Neural progenitor cell (in vitro differentiated cells): Measurements from ENCODE around the gene MX1. TPM values are rescaled to one million over a fixed set of nuclear protein-coding genes. Genes with fewer than 3 reads are reported as not detected.

ENCODE experiments used
- DNase-seq: peaks from one replicate; pipeline ENCODE4 v3.0.0-alpha.2; 2016; ENCODE audit warnings: low spot score
- H2AFZ ChIP-seq: fragments of 200-600 bp; sonication (generic); replicated peaks from 2 replicates; pipeline ENCODE4 v1.6.1; 2016; ENCODE audit warnings: antibody characterized with exemption
- H3F3A ChIP-seq: fragments of 200-600 bp; sonication (generic); 2 replicates; pipeline ENCODE4 v1.6.1; 2016; ENCODE audit warnings: antibody characterized with exemption, low read depth
- H3K27ac ChIP-seq: fragments of 200-600 bp; sonication (generic); 2 replicates; pipeline ENCODE4 v1.5.1; 2016; ENCODE audit warnings: mild to moderate bottlenecking
- H3K27me3 ChIP-seq: fragments of 200-600 bp; sonication (generic); 2 replicates; pipeline ENCODE4 v1.6.1; 2016; ENCODE audit warnings: mild to moderate bottlenecking, moderate library complexity
- H3K36me3 ChIP-seq: fragments of 200-600 bp; sonication (generic); 2 replicates; pipeline ENCODE4 v1.5.1; 2016
- H3K4me1 ChIP-seq: fragments of 200-600 bp; sonication (generic); 2 replicates; pipeline ENCODE4 v1.6.1; 2016; ENCODE audit warnings: mixed run types
- H3K4me2 ChIP-seq: fragments of 200-600 bp; sonication (generic); 2 replicates; pipeline ENCODE4 v1.6.1; 2016
- H3K4me3 ChIP-seq: fragments of 200-600 bp; sonication (generic); 2 replicates; pipeline ENCODE4 v1.5.1; 2016
- H3K79me2 ChIP-seq: fragments of 200-600 bp; sonication (generic); 2 replicates; pipeline ENCODE4 v1.6.1; 2016; ENCODE audit warnings: low read depth
- H3K9ac ChIP-seq: fragments of 200-600 bp; sonication (generic); 2 replicates; pipeline ENCODE4 v1.6.1; 2016
- H3K9me3 ChIP-seq: fragments of 200-600 bp; sonication (generic); 2 replicates; pipeline ENCODE4 v1.5.1; 2016; ENCODE audit warnings: low read depth
- H4K20me1 ChIP-seq: fragments of 200-600 bp; sonication (generic); 2 replicates; pipeline ENCODE4 v1.6.1; 2016; ENCODE audit warnings: low read depth
- H3K27ac Mint-ChIP-seq: 3 replicates; pipeline ENCODE4 v1.8.0; 2021; ENCODE audit warnings: mixed read lengths
- H3K27me3 Mint-ChIP-seq: 2 replicates; pipeline ENCODE4 v1.8.0; 2022; ENCODE audit warnings: low read depth, mild to moderate bottlenecking, inconsistent platforms, moderate library complexity, mixed read lengths; ENCODE audit not compliant: insufficient read depth
- H3K36me3 Mint-ChIP-seq: 3 replicates; pipeline ENCODE4 v1.8.0; 2021; ENCODE audit warnings: mixed read lengths
- H3K4me1 Mint-ChIP-seq: 3 replicates; pipeline ENCODE4 v1.8.0; 2021; ENCODE audit warnings: mixed read lengths
- H3K4me3 Mint-ChIP-seq: 3 replicates; pipeline ENCODE4 v1.8.0; 2021; ENCODE audit warnings: mild to moderate bottlenecking, moderate library complexity, mixed read lengths
- H3K9me3 Mint-ChIP-seq: 3 replicates; pipeline ENCODE4 v1.8.0; 2020; ENCODE audit warnings: mixed read lengths
- CTCF ChIP-seq: fragments of 200-600 bp; sonication (generic); IDR thresholded peaks from 2 replicates; pipeline ENCODE4 v1.5.1; 2017; ENCODE audit warnings: antibody characterized with exemption, mild to moderate bottlenecking
- EZH2 ChIP-seq: fragments of 200-600 bp; sonication (generic); IDR thresholded peaks from 2 replicates; pipeline ENCODE4 v1.6.1; 2017; ENCODE audit warnings: antibody characterized with exemption, mild to moderate bottlenecking, moderate library complexity
- EZH2phosphoT487 ChIP-seq: fragments of 200-600 bp; sonication (generic); IDR thresholded peaks from 2 replicates; pipeline ENCODE4 v1.6.1; 2017; ENCODE audit warnings: antibody characterized with exemption
- total RNA-seq: library from RNA; depleted of rRNA; stranded (reverse); fragments of >200 nt; gene quantifications from 2 replicates; pipeline ENCODE4 v1.2.3, GENCODE V29; 2015; ENCODE audit warnings: low replicate concordance

Gene MX1
- total RNA-seq, 1 donor from 2014 or later: 1.7 TPM

GRCh38 chr21:41453198-41453597 lies 27.2 kb downstream of the MX1 start:
- Histone ChIP-seq H3K36me3 (no peaks in the 10 kb centered on the region), H4K20me1 (no peaks in the 10 kb centered on the region), H3K9ac (no peak overlapping the region), H3K27ac (no peak overlapping the region), H3K4me3 (no peak overlapping the region), H2AFZ (no peak overlapping the region), H3K27me3 (no peaks in the 10 kb centered on the region), H3F3A (no peaks in the 10 kb centered on the region), H3K9me3 (no peaks in the 10 kb centered on the region), H3K4me1 (no peaks in the 10 kb centered on the region), H3K4me2 (no peak overlapping the region), H3K79me2 (no peaks in the 10 kb centered on the region)
- H3K4me3 Mint-ChIP-seq: no peak overlapping the region
- TF ChIP-seq EZH2 (no peak), EZH2phosphoT487 (no peak)
- H3K9me3 Mint-ChIP-seq: no peaks in the 10 kb centered on the region
- H3K4me1 Mint-ChIP-seq: no peaks in the 10 kb centered on the region
- peaks cover 5% of the 10 kb centered on the region for H3K27me3 Mint-ChIP-seq
- no peak overlapping the region for H3K27ac Mint-ChIP-seq
- H3K36me3 Mint-ChIP-seq: no peaks in the 10 kb centered on the region
- DNase-seq: no peak

- Histone ChIP-seq H3K36me3 (no peaks in the 10 kb centered on the region), H4K20me1 (no peaks in the 10 kb centered on the region), H3K4me1 (no peaks in the 10 kb centered on the region), H3K9me3 (no peaks in the 10 kb centered on the region), H3K79me2 (no peaks in the 10 kb centered on the region), H3K9ac (no peak overlapping the region), H3K4me2 (no peak overlapping the region), H2AFZ (no peak overlapping the region), H3K27ac (no peak overlapping the region), H3F3A (no peaks in the 10 kb centered on the region), H3K4me3 (no peak overlapping the region), H3K27me3 (no peaks in the 10 kb centered on the region)
- DNase-seq: no peak
- Mint-ChIP-seq H3K4me3 (no peak overlapping the region), H3K36me3 (no peaks in the 10 kb centered on the region), H3K4me1 (no peaks in the 10 kb centered on the region), H3K9me3 (no peaks in the 10 kb centered on the region), H3K27me3 (peaks cover 5% of the 10 kb centered on the region), H3K27ac (no peak overlapping the region)
- TF ChIP-seq CTCF (no peak), EZH2phosphoT487 (no peak), EZH2 (no peak)
Measured at GRCh38 chr21:41453761-41454160, 27.7 kb downstream of the MX1 start.

DNA sequence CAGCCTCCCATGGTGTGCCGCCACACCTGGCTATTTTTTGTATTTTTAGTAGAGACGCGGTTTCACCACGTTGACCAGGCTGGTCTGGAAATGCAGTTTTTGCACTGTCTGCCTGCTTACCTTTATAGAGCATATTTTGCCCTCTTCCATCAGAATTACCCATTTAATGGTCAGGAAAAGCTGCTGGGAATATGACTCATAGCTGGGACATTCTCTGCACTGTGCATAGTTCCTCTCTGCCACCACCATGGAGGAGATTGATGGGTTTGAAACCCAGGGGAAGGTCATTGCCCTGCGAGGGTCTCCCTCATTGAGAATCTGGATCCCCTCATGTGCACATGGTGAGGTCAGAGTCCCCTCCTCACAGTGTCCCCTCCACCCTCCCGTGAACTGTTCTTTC lies 32.1 kb downstream of the MX1 start:
- H3K79me2 ChIP-seq: no peaks in the 10 kb centered on the region
- no peak overlapping the region for H3K9ac ChIP-seq
- H3K27me3 ChIP-seq: no peaks in the 10 kb centered on the region
- no peaks in the 10 kb centered on the region for H3K36me3 ChIP-seq
- H3K4me2 ChIP-seq: no peak overlapping the region
- H3K9me3 ChIP-seq: no peaks in the 10 kb centered on the region
- peaks cover 6% of the 10 kb centered on the region for H3K9me3 Mint-ChIP-seq
- TF ChIP-seq CTCF (no peak), EZH2phosphoT487 (no peak), EZH2 (no peak)
- DNase-seq: no peak
- peaks cover 6% of the 10 kb centered on the region for H3K4me1 Mint-ChIP-seq
- no peak overlapping the region for H3K27ac ChIP-seq
- H3K27ac Mint-ChIP-seq: no peak overlapping the region
- H3F3A ChIP-seq: no peaks in the 10 kb centered on the region
- H4K20me1 ChIP-seq: no peaks in the 10 kb centered on the region
- no peak overlapping the region for H3K4me3 Mint-ChIP-seq
- peaks cover 4% of the 10 kb centered on the region for H3K27me3 Mint-ChIP-seq
- no peak overlapping the region for H3K4me3 ChIP-seq
- H2AFZ ChIP-seq: no peak overlapping the region
- H3K36me3 Mint-ChIP-seq: no peaks in the 10 kb centered on the region
- no peaks in the 10 kb centered on the region for H3K4me1 ChIP-seq

GRCh38 chr21:41458559-41458958 lies 32.5 kb downstream of the MX1 start:
- Mint-ChIP-seq H3K27me3 (peaks cover 4% of the 10 kb centered on the region), H3K4me3 (no peak overlapping the region), H3K4me1 (peaks cover 6% of the 10 kb centered on the region), H3K9me3 (peaks cover 6% of the 10 kb centered on the region), H3K36me3 (no peaks in the 10 kb centered on the region), H3K27ac (no peak overlapping the region)
- no peak for DNase-seq
- H3K9ac ChIP-seq: no peak overlapping the region
- no peak overlapping the region for H2AFZ ChIP-seq
- H3K4me3 ChIP-seq: no peak overlapping the region
- H3K4me2 ChIP-seq: no peak overlapping the region
- H3K27me3 ChIP-seq: no peaks in the 10 kb centered on the region
- H3F3A ChIP-seq: no peaks in the 10 kb centered on the region
- TF ChIP-seq CTCF: no peak
- TF ChIP-seq EZH2: no peak
- H3K4me1 ChIP-seq: no peaks in the 10 kb centered on the region
- no peaks in the 10 kb centered on the region for H4K20me1 ChIP-seq
- H3K27ac ChIP-seq: no peak overlapping the region
- H3K9me3 ChIP-seq: no peaks in the 10 kb centered on the region
- no peaks in the 10 kb centered on the region for H3K36me3 ChIP-seq
- H3K79me2 ChIP-seq: no peaks in the 10 kb centered on the region
